NB4 (cell line): ENCODE data around the gene FGF14.

Source experiments
- DNase-seq: peaks from one replicate; pipeline ENCODE4 v3.0.0; 2010; ENCODE audit warnings: low read depth
- H3K4me3 ChIP-seq: one replicate; pipeline ENCODE4 v1.5.1; 2011; ENCODE audit warnings: mild to moderate bottlenecking, low read depth, low read length, moderate library complexity
- CTCF ChIP-seq: IDR thresholded peaks from one replicate; pipeline ENCODE4 v1.5.1; 2012; ENCODE audit warnings: low read depth, low read length
- MYC ChIP-seq: IDR thresholded peaks from 2 replicates; pipeline ENCODE4 v1.6.1; 2011; ENCODE audit warnings: low read depth, low read length
- POLR2A ChIP-seq: IDR thresholded peaks from 2 replicates; pipeline ENCODE4 v1.6.1; 2011; ENCODE audit warnings: mild to moderate bottlenecking; ENCODE audit not compliant: insufficient read length; ENCODE audit errors: extremely low read depth
- TF ChIP-seq, protein P1 (sequence below): IDR thresholded peaks from 2 replicates; pipeline ENCODE4 v1.6.1; 2011; ENCODE audit warnings: low read depth, low read length

Gene FGF14

DNA sequence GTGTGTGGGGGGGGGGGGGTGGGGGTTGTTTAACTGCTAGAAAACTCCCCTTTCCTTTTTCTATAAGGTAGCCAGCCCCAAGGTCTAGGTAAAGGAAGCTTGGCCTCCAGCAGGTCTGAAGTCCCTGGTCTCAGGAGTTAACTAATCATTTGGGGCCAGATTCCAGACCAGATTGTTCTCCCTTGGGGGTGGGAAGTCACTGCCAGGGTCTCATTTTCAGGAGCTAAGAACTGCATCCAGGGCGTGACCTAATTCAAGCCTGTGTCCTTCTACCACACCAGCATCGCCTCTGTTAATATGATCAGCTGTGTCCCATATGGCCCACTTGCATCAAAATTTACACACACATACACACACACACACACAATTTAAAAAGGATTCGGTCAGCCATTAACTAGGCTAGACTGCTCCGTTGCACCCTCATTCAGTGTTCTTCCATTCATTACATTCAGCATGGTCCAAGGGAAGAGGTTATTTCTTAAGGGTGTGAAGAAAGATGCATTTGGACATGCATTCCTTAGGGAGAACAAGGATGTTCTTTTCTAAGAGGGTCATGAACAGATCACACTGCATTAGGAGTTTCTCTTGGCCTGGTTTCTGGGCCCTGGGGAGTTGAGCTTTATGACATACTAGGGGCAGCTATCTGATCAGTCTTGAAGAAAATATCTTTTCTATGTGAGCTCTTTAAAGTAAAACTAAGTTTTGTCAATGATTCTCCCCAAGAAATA, 91.0 kb downstream of the FGF14 start:
- H3K4me3 ChIP-seq: no peak overlapping the region
- TF ChIP-seq, protein P1, sequence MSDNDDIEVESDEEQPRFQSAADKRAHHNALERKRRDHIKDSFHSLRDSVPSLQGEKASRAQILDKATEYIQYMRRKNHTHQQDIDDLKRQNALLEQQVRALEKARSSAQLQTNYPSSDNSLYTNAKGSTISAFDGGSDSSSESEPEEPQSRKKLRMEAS: no peak
- TF ChIP-seq POLR2A: no peak
- TF ChIP-seq MYC: no peak
- TF ChIP-seq CTCF: no peak
- no peak for DNase-seq

- TF ChIP-seq POLR2A (no peak), MYC (no peak), CTCF (no peak)
- TF ChIP-seq, protein P1: no peak
- no peak for DNase-seq
- H3K4me3 ChIP-seq: no peak overlapping the region
These were observed 92.7 kb downstream of the FGF14 start for GRCh38 chr13:102309110-102309509.

DNA sequence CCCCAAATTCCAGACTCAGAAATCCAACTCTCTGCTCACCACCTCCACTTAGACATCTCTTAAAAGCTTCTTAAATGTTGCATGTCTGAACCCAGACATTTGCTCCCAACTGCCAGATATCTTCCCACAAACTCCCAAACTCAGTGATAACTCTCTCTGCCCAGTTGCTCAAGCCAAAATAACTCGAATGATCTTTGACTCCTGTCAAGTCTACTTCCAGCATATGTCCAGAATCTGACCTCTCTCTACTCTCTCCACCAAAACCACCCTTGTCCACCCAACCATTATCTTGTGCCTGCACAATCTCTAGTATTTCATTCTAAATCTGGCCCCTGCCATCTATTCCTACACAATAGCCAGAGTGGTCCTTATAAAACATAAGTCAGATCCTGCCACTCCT, 99.3 kb downstream of the FGF14 start:
- TF ChIP-seq MYC: no peak
- TF ChIP-seq CTCF: no peak
- TF ChIP-seq POLR2A: no peak
- TF ChIP-seq, protein P1: no peak
- no peak for DNase-seq
- no peak overlapping the region for H3K4me3 ChIP-seq

GRCh38 chr13:102300379-102300778, 101.5 kb downstream of the FGF14 start:
- TF ChIP-seq POLR2A: no peak
- no peak for TF ChIP-seq MYC
- TF ChIP-seq CTCF: no peak
- TF ChIP-seq, protein P1: no peak
- no peak for DNase-seq
- H3K4me3 ChIP-seq: no peak overlapping the region

GRCh38 chr13:102299366-102299765, 102.5 kb downstream of the FGF14 start:
- no peak for DNase-seq
- TF ChIP-seq POLR2A: no peak
- TF ChIP-seq, protein P1: no peak
- no peak for TF ChIP-seq MYC
- H3K4me3 ChIP-seq: no peak overlapping the region

GRCh38 chr13:102298051-102298450, 103.8 kb downstream of the FGF14 start:
- TF ChIP-seq CTCF (no peak), POLR2A (no peak), MYC (no peak)
- TF ChIP-seq, protein P1: no peak
- H3K4me3 ChIP-seq: no peak overlapping the region
- DNase-seq: no peak
